Measurements from ENCODE around the gene RSPO3.
"Not testable (repeated sequence)": the region's sequence is repeated elsewhere in the genome, so short reads cannot be mapped to it uniquely, and the experiment has no call there.

RSPO3 gene

DNA sequence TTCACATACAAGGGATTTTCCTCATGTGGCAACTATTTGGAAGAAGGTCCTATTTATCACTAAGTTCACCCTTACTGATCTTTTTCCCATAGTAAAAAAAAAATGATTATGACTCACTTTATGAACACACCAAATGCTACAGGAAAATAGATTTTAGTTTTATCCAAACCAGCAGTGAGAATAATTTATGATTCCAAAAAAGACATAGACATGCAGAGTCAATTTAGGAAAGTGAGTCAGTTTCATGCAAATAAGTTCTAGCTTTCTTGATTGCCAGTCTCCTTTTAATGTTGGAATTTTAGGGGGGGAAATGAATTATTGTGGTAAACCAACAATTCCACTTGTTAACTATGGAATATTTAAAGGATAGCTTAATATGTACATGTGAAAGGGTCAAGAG is 84.2 kb downstream of the RSPO3 start:
- DNase-seq (ENCODE audit: low read depth in 2 of 2) = no peak

DNA sequence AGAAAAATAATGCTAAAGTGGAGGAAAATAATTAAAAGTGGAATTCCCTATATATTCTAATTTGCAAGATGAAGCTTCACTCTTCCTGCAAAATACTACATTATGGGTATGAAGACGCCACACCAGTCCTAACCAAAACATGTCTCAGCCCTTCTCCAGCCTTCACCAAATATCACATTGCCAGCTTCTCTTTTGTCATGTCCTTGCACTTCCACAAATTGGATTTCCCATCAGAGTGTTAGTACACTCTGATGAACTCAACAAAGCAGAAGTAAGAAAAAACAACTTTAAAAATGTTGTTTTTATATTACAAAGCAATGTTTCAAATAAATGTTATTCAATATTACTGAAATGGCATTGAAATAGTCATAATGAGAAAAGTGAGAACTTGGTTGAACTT is 85.8 kb downstream of the RSPO3 start:
- DNase-seq (ENCODE audit: low read depth in 2 of 2) = no peak

DNA sequence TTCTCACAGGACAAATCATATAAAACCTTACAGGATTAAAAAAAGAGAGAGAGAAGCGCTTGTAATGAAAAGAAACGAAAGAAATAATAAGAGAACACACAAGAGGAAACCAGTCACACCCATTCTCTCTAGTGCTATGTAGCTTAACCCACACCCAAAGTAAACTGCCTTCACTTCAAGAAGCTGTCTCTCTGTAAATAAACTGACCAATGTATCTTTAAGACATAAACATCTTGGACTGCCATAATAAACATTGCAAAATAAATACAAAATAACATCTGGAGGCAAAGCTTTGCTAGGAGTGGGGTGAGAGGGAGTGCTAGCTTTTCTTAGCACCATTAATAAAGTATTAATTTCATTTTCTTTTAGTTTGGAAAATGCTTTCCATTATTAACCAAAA is 86.6 kb downstream of the RSPO3 start:
- no peak for DNase-seq (ENCODE audit: low read depth in 2 of 2)

DNA sequence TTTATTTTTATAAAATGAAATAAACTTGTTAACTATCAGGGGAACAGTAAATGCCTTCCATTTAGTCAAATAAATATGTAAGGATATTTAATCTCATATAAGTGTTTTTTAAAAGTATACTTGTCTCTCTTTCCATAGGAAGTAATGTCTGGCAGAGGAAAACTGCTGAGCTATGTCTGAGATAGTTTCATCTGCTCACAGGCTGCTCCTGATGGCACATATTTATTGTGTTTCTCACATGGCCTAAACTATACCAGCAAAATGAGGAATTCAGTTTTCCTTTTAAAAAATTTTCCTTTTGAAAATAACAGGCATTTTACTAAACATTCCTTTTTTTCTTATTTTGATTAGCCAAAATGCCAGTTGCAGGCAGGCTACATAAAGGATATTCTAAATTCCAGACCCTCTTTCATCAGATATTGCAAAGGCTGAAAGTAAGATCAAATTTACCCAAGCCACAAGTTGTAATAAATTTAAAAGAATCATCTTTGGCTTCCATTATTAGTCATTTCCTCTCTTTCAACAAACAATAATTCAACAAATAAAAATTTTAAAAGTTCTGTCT is 88.1 kb downstream of the RSPO3 start:
- no peak for DNase-seq (ENCODE audit: low read depth in 2 of 2)

DNA sequence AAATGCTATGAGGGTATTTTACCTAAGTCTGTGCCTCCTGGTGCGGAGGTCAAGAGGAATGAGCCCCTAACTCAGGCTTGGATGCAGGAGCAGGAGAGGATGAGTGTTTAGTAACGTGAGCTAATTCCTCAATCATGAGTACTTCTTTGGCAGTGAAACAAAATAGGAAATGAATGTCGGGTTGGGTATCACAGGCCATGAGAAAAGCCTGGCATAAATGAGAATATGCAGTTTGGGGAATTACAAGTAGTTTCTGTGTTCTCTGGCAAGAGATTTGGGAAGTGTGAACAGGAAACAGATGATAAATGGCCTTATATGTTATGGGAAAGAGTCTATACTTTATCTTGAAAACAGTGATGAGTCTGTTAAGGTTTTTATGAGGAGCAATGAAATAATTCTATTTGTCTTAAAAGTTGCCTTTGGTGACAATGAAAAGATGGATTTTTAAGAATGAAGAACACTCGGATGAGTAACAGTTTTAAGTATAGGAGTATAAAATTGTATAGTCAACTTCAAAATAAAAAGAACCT is 89.2 kb downstream of the RSPO3 start:
- no peak for DNase-seq (ENCODE audit: low read depth in 2 of 2)

DNA sequence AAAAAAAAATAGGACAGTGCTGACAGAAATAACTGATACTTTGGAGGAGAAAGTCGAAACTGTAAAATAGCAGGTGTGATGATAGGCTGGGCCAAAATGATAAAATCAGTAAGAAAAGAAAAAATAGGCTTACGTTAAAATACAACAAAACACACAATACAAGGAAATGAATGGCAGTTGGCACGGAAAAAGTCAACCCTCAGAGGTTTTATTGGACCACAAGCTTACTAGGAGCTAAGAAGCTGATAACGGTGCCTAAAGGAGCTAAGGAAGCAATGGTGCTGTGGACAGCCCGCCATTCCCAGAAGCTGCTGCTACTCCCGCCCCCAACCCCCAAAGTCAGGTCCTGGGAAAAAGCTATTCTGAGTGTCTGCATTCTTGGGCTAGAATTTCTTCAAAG is 92.3 kb downstream of the RSPO3 start:
- no peak for DNase-seq (ENCODE audit: low read depth in 2 of 2)

DNA sequence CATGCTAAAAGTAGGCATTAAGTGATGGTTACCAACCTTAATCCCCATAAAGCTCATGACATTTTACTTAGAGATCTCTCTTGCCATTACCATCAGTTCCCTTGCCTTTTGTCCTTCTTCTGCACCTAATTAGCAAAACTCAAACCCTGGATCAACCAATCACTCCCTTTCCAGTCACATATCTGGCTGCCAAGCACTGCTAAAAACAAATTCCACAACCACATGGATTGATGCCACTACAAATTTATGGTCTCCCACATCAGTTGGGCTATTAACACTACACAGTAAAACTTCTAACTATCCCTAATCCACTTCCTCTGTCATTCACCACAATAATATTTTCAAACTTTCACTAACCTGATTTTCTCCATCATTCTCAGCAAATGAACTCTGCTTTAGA is 93.9 kb downstream of the RSPO3 start:
- no peak for DNase-seq (ENCODE audit: low read depth in 2 of 2)

DNA sequence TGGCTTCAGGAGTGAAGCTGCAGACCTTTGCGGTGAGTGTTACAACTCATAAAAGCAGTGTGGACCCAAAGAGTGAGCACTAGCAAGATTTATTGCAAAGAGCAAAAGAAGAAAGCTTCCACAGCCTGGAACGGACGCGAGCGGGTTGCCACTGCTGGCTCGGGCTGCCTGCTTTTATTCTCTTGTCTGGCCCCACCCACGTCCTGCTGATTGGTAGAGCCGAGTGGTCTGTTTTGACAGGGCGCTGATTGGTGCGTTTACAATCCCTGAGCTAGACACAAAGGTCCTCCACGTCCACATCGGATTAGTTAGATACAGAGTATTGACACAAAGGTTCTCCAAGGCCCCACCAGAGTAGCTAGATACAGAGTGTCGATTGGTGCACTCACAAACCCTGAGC is 95.6 kb downstream of the RSPO3 start:
- DNase-seq (ENCODE audit: low read depth in 2 of 2) = not testable (repeated sequence)

DNA sequence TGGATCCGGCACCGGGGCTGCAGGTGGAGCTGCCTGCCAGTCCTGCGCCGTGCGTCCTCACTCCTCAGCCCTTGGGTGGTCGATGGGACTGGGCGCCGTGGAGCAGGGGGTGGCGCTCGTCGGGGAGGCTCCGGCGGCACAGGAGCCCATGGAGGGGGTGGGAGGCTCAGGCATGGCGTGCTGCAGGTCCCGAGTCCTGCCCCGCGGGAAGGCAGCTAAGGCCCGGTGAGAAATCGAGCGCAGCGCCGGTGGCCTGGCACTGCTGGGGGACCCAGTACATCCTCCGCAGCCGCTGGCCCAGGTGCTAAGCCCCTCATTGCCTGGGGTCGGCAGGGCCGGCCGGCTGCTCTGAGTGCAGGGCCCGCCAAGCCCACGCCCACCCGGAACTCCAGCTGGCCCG is 96.1 kb downstream of the RSPO3 start:
- DNase-seq (ENCODE audit: low read depth in 2 of 2) = not testable (repeated sequence)

DNA sequence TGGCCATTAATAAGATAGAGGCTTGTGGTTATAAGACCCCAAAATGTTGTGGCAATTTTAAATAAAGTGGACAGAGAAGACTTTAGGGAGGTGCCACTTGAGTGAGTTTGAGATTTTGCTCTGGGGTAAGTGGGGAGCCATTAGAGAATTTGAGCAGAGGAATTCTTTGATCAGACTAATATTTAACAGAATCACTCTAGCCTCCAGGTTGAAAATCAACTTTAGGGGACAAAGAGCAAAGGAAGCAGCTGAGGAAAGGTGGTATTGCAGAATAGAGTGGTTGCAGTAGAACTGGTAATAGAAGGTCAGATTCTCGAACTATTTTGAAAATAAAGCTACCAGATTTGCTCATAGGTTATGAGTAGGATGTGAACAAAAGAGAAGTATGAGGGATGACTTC is 97.5 kb downstream of the RSPO3 start:
- DNase-seq (ENCODE audit: low read depth in 2 of 2) = no peak

DNA sequence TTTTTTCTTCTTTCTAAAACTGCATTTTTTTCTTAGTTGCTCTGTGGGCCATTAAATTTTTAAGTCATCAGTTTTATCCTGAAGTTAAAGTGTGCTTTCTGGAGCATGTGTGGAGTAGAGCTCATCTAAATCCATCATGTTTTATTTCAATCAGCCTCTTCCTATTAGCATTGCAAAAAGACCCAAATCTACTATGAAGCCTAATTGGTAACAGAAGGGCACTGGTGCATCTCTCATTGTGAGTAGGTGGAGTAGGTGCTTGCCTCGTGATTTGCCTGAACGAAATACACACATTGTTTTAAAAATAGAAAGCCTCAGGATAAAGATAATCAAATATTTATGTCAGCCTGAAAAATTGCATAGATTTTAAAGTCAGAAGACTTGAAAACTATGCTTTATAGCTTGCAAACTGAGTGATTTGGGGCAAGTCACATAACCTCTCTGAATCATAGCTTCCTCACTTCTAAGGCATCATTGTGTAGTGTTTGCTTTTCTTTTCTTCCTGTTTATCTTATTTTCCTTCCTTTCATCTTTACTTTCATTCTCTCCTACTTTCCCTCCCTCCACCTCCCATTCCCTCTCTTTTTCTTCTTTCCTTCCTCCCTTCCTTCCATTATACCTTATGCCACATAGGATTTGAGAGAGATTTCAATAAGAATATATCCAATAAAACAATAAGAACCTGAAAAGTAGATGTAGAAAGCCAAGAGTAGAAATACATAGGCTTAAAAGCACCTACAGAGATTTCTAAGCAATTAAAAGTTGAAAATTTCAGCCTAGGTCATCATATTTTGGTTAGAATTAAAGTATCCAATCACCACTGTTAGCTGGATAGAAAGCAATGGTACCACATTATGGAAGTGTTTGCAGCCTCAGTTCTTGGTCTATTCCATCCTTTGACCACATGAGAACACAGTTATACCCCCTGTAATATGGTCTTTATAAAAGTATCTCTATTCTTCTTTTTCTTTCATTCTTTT is 98.6 kb downstream of the RSPO3 start:
- DNase-seq (ENCODE audit: low read depth in 2 of 2) = no peak

DNA sequence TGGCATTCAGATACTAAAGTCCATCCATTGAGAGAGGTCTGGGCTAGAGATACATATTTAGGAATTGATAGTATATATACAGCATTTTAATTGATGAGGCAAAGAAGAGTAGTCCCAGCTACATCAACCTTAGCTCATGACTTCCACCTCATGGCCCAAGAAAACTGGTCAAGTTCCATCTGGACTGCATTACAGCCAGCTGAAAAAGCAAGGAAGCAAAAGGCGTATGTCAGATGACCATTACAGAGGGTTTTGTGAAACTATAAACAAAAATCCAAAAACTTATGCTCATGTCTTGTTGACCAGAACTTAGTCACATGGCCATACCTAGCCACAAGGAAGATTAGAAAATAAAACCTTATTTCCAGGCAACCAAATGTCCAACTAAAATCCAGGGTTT is 101.4 kb downstream of the RSPO3 start:
- no peak for DNase-seq (ENCODE audit: low read depth in 2 of 2)

DNA sequence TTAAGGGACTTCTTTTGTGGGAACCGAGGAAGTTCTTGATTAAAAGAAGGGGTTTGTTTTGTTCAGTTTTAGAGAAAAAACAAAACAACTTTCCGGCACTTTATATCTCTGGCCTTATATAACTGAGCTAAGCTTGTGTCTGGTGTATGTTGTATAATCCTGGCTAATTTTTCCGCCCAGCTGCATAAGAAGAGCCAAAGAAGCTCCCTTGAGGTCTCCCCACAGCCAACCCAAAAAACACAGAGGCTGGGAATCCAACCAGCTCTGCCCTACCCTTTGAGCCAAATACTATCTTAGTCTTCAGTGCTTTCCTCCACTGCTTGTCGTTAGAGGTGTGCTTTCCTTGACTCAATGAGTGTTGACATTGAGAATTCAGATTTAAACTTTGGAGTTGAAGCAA is 102.7 kb downstream of the RSPO3 start:
- no peak for DNase-seq (ENCODE audit: low read depth in 2 of 2)

DNA sequence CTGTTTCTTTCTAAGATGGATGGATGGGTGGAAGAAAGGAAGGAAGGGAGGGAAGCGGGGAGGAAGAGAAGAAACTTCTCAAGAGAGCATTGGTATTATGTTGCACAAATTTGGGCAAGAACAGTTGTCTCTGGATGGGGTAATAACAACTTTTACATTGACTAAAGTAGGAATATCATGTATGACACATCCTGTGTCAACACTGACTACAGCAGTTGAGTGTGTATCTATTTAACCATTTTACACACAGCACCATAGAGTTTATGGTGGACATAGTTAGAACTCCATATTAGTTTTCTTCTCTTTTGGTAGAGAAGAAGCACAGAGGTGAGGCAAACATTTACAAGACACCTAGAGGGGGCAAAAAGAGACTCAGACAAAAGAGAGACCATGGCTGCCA is 103.9 kb downstream of the RSPO3 start:
- DNase-seq (ENCODE audit: low read depth in 2 of 2) = no peak

DNA sequence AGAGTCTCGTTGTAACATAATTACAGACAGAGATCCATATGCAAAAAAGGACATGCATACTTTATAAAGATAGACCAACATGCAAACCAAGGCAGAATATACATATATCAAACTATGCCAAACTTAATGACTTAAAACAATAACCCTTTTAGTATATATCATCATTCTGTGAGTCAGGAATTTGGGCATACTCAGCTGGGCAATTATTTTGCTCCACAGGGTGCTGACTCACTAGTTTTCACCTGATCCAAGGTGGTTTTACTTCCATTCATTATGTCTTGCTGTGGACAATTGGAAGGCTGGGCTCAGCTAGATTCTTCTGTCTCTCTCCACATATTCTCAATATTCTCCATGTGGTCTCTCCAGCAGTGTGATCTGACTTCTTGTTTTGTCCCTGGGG is 107.0 kb downstream of the RSPO3 start:
- DNase-seq (ENCODE audit: low read depth in 2 of 2) = no peak

DNA sequence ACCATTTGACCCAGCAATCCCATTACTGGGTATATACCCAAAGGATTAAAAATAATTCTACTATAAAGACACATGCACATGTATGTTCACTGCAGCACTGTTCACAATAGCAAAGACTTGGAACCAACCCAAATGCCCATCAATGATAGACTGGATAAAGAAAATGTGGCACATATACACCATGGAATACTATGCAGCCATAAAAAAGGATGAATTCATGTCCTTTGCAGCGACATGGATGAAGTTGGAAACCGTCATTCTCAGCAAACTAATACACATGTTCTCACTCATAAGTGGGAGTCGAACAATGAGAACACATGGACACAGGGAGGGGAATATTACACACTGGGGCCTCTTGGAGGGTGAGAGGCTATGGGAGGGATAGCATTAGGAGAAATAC is 115.3 kb downstream of the RSPO3 start:
- DNase-seq (ENCODE audit: low read depth in 2 of 2) = not testable (repeated sequence)

DNA sequence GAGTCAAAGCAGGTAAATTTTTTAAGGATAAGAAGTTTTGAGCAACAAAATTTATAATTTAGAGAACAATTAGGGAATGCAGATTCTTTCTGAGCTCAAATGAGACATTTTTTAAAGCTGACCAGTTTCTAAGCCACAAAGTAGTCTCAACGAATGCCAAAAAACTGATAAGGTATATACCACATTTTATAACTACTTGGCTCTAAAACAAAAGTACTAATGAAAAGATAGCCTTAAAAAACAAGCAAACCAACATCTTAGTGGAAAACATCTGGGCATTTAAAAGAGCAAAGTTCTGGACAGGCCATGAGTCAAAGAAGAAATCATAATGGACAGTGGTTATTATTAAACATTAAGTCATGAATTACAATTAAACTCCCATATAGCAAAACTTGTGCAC is 125.0 kb downstream of the RSPO3 start:
- DNase-seq (ENCODE audit: low read depth in 2 of 2) = no peak
